ENCODE measurements around the gene PLEKHM2.
A peak's percentile ranks its signal among the peaks of the same experiment; 100 is the strongest.

PLEKHM2 gene

DNA sequence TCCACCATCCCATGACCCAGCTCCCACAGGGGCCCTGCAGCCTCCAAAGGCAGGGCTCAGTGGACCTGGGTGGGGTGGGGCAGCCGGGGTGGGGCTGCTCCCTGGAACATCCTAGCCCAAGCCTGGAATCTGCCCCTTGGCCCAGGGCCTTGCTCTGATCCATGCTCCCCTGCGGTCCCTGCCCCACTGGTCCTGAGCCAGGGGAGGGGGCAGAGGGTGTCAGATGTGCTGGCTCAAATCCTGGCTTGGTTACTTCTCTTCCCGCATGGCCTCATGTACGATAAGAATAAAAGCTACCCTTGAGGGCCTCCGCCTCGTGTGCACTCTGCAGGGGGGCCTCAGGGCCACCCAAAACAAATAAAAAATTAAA lies 52.8 kb downstream of the PLEKHM2 start:
- H3K4me1 ChIP-seq (ENCODE audit: control insufficient read depth, insufficient read depth, low read length): peaks cover 17% of the 10 kb centered on the region
- peaks cover 33% of the 10 kb centered on the region for H3K36me3 ChIP-seq (ENCODE audit: control insufficient read depth, insufficient read depth, low read length, severe bottlenecking)
- DNase-seq (ENCODE audit: low read depth): no peak
- no peak overlapping the region for H3K9ac ChIP-seq (ENCODE audit: low read length)
- no peak overlapping the region for H3K4me3 ChIP-seq (ENCODE audit: low read length)
- no peaks in the 10 kb centered on the region for H3K9me3 ChIP-seq (ENCODE audit: control insufficient read depth, low read length)
- no peaks in the 10 kb centered on the region for H3K27me3 ChIP-seq (replicated peaks; ENCODE audit: control insufficient read depth, insufficient read depth, low read length)

DNA sequence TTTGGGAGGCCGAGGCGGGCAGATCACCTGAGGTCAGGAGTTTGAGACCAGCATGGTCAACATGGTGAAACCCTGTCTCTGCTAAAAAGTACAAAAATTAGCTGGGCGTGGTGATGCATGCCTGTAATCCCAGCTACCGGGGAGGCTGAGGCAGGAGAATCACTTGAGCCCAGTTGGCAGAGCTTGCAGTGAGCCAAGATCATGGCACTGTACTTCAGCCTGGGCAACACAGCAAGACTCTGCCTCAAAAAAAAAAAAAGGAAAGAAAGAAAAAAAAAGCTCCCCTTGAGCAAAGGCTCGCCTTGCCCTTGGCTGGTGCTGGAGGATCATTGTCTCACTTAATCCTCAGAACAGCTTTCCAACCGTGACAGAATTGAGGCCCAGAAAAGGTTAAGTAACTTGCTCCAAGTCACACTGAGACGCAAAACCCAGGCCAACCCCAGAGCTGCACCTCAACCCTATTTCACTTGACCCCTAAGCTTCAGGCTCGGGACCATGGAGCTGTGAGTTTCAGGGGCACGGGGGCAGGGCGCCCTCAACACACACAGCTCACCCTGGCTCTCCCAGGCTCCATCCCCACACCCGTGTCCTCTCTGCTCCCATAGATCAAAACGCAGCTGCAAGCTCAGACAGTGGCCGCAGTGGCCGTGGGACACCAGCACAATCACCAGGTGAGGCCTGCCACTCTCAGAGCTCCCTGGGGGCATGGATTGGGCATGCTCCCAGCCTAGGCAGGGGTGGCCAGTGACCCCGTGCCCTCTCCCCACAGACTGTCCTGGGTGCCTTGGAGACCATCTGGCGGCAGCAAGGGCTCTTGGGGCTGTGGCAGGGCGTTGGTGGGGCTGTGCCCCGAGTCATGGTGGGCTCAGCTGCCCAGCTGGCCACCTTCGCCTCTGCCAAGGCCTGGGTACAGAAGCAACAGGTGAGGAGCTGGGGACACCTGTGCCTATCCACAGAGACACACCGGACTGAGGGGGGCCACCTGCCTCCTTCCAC lies 53.5 kb downstream of the PLEKHM2 start:
- DNase-seq (ENCODE audit: low read depth): no peak
- Histone ChIP-seq H3K4me3 (ENCODE audit: low read length) (no peak overlapping the region), H3K27me3 (replicated peaks; ENCODE audit: control insufficient read depth, insufficient read depth, low read length) (no peaks in the 10 kb centered on the region), H3K9me3 (ENCODE audit: control insufficient read depth, low read length) (no peaks in the 10 kb centered on the region), H3K9ac (ENCODE audit: low read length) (no peak overlapping the region), H3K36me3 (ENCODE audit: control insufficient read depth, insufficient read depth, low read length, severe bottlenecking) (peaks cover 25% of the 10 kb centered on the region), H3K4me1 (ENCODE audit: control insufficient read depth, insufficient read depth, low read length) (peaks cover 17% of the 10 kb centered on the region)

DNA sequence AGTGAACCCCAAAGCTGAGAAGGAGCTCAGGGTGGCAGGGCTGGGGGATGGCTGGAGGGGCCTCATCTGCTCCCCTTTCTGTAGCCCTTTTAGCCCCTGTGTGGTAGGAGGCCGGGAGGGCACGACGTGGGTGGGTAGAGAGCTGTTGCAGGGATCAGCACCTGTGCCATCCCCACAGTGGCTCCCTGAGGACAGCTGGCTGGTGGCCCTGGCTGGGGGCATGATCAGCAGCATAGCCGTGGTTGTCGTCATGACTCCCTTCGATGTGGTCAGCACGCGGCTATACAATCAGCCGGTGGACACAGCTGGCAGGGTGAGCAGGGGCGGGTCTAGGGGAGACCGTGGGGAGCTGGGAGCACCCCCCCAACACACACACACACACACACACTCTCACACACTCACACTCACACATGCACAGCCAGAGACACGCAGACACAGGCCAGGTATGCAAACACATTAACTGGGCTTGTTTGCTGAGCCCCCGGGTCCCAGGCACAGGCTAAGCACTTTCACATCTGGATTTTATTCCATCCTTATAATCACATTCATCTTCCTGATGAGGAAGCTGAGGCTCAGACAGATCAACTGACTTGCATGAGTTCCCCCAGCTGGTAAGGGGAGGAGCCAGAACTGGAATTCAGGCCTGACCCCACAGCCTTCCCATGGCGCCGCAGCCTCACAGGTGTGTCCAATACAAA lies 54.4 kb downstream of the PLEKHM2 start:
- no peaks in the 10 kb centered on the region for H3K27me3 ChIP-seq (replicated peaks; ENCODE audit: control insufficient read depth, insufficient read depth, low read length)
- no peak for DNase-seq (ENCODE audit: low read depth)
- no peaks in the 10 kb centered on the region for H3K9me3 ChIP-seq (ENCODE audit: control insufficient read depth, low read length)
- no peak overlapping the region for H3K4me3 ChIP-seq (ENCODE audit: low read length)
- H3K9ac ChIP-seq (ENCODE audit: low read length): no peak overlapping the region
- peaks cover 16% of the 10 kb centered on the region for H3K36me3 ChIP-seq (ENCODE audit: control insufficient read depth, insufficient read depth, low read length, severe bottlenecking)
- peaks cover 17% of the 10 kb centered on the region for H3K4me1 ChIP-seq (ENCODE audit: control insufficient read depth, insufficient read depth, low read length)

DNA sequence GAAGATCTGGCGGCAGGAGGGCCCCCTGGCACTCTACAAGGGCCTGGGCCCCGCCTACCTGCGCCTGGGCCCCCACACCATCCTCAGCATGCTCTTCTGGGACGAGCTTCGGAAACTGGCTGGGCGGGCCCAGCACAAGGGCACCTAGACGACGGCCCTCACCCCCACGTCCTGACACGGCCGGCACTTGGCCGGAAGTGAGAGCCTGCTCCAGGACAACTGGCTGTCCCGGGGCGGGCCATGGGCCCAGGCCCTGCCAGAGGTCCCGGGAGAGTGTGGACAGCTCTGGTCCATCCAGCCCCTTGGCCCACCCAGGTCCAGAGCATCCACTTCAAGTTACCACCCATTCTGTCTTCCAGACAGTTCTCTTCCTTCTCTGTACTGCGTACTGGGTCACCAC lies 55.1 kb downstream of the PLEKHM2 start:
- Histone ChIP-seq H3K36me3 (ENCODE audit: control insufficient read depth, insufficient read depth, low read length, severe bottlenecking) (peaks cover 9% of the 10 kb centered on the region), H3K4me1 (ENCODE audit: control insufficient read depth, insufficient read depth, low read length) (peaks cover 17% of the 10 kb centered on the region), H3K9ac (ENCODE audit: low read length) (no peak overlapping the region), H3K27me3 (replicated peaks; ENCODE audit: control insufficient read depth, insufficient read depth, low read length) (no peaks in the 10 kb centered on the region), H3K9me3 (ENCODE audit: control insufficient read depth, low read length) (no peaks in the 10 kb centered on the region), H3K4me3 (ENCODE audit: low read length) (no peak overlapping the region)
- no peak for DNase-seq (ENCODE audit: low read depth)

DNA sequence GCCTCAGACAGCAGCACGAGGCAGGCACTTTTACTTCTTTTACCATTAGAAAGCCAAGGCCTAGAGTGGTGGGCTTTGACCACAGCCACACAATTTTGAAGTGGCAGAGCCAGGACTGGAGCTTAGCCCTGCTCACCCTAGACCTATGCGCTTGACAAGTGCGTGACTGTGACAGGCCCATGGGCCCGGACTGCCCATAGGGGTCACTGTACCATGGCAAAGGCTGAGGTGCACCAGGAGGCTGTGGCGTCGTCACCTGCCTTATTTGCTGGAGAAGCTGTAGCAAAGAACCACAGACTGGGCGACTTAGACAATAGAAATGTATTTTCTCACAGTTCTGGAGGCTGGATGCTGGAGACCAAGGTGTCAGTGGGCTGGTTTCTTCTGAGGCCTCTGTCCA lies 55.6 kb downstream of the PLEKHM2 start:
- Histone ChIP-seq H3K9me3 (ENCODE audit: control insufficient read depth, low read length) (no peaks in the 10 kb centered on the region), H3K9ac (ENCODE audit: low read length) (no peak overlapping the region), H3K4me1 (ENCODE audit: control insufficient read depth, insufficient read depth, low read length) (peaks cover 14% of the 10 kb centered on the region), H3K36me3 (ENCODE audit: control insufficient read depth, insufficient read depth, low read length, severe bottlenecking) (peaks cover 4% of the 10 kb centered on the region), H3K4me3 (ENCODE audit: low read length) (no peak overlapping the region), H3K27me3 (replicated peaks; ENCODE audit: control insufficient read depth, insufficient read depth, low read length) (no peaks in the 10 kb centered on the region)
- no peak for DNase-seq (ENCODE audit: low read depth)

DNA sequence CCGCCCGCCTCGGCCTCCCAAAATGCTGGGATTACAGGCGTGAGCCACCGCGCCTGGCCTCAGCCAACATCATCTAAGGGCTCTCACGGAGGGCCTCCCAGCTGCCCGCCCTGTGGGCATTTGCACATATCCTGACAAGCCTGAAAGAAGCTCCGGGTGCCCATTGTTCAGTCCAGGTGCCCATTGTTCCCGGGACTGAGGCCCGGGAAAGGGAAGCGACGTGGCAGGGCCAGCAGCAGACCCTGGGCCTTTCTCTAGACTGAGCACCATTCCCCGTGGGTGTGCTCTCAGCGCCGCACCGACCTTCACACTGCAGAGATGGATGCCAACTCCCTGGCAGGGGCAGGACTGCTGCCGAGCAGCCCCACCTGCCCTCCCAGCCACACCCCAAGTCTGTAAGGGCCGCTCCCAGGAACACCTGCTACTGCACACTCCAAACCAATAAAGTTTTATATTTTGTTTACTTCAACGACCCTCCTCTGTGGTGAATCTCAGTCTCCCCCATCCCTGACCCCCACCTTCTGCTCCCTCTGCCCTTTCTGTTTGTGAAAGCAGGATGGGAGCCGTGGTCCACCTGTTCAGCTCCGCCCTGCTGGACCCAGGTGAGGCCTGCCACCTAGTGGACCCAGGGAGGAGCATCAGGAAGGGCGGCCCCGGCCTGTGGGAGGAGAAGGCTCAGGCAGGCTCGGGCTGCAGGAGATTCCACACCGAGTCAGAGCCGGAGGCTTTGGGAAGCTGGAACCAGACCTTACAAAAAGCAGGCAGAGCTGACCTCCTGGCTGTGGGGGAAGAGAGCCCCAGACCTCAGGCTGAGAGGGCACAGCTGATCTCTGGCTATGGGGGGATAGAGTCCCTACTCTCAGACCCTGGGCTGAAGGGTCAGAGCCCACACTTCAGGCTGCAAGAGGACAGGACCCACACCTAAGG lies 57.1 kb downstream of the PLEKHM2 start:
- H3K4me1 ChIP-seq (ENCODE audit: control insufficient read depth, insufficient read depth, low read length): peaks cover 7% of the 10 kb centered on the region
- H3K27me3 ChIP-seq (replicated peaks; ENCODE audit: control insufficient read depth, insufficient read depth, low read length): no peaks in the 10 kb centered on the region
- no peaks in the 10 kb centered on the region for H3K36me3 ChIP-seq (ENCODE audit: control insufficient read depth, insufficient read depth, low read length, severe bottlenecking)
- no peak overlapping the region for H3K4me3 ChIP-seq (ENCODE audit: low read length)
- DNase-seq (ENCODE audit: low read depth): peak; percentile 56
- H3K9me3 ChIP-seq (ENCODE audit: control insufficient read depth, low read length): no peaks in the 10 kb centered on the region
- no peak overlapping the region for H3K9ac ChIP-seq (ENCODE audit: low read length)

DNA sequence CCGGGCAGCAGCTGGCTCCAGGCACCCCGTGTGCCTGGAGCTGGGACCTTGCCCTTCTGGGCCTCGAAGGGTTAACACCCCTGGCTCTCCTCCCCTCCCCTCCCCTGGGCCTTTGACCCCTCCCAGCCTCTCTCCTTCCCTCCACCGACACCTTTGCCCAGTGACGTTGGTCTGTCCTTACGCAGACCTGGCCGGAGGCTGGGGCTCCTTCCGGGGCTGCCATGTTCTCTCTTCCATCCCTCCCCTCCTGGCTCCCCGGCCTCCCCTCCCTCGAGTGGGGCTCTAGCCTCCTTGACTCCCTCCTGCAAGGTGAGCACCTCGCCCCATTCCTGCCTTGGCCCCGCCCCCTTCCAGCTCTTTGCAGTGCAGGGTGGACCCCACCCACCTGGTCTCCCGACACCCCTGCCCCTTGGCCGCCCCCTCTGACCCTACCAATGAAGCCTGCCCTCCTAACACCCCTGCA lies 58.2 kb downstream of the PLEKHM2 start, which contains the start of gene TMEM82:
Gene TMEM82, plus strand, starts transcription at position 161 of the 463 bp plus-strand sequence. Its CDS starts 61 bp downstream, at position 222.
- no peak within 1 kb of the TSS for H3K9ac ChIP-seq (ENCODE audit: low read length)
- no peak for DNase-seq (ENCODE audit: low read depth)

DNA sequence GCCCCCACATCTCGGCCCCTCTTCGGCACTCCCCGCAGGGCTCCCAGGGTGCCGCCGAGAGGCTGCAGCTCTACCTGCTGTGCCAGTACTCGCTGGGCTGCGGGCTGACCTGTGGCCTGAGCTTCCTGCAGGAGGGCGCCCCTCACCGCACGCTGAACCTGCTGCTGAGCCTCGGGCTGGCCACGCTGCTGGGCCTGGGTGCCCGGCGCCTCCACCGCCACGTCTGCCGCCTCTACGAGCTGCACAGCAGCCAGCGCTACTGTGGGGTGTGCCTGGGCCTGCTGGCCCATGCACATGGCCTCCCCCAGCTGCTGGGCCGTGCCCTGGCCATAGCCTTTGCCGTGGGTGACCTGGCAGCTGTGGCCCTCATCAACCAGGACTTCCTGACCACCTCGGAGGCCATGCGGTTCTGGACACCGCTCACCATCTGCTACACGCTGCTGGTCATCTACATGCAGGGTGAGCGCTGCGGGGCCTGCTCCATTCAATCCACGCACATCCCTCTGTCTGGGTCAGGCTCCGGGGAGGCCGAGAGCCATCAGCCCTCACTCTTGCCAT lies 60.1 kb downstream of the PLEKHM2 start:
- no peaks in the 10 kb centered on the region for H3K36me3 ChIP-seq (ENCODE audit: control insufficient read depth, insufficient read depth, low read length, severe bottlenecking)
- DNase-seq (ENCODE audit: low read depth): no peak
- H3K9ac ChIP-seq (ENCODE audit: low read length): no peak overlapping the region
- no peaks in the 10 kb centered on the region for H3K27me3 ChIP-seq (replicated peaks; ENCODE audit: control insufficient read depth, insufficient read depth, low read length)
- H3K4me1 ChIP-seq (ENCODE audit: control insufficient read depth, insufficient read depth, low read length): no peaks in the 10 kb centered on the region
- H3K4me3 ChIP-seq (ENCODE audit: low read length): no peak overlapping the region
- no peaks in the 10 kb centered on the region for H3K9me3 ChIP-seq (ENCODE audit: control insufficient read depth, low read length)

More for the DNA sequence above, 58.2 kb downstream of the PLEKHM2 start, which contains the start of gene TMEM82:
- Histone ChIP-seq H3K36me3 (ENCODE audit: control insufficient read depth, insufficient read depth, low read length, severe bottlenecking) (no peaks in the 10 kb centered on the region), H3K4me1 (ENCODE audit: control insufficient read depth, insufficient read depth, low read length) (peaks cover 2% of the 10 kb centered on the region), H3K4me3 (ENCODE audit: low read length) (no peak within 1 kb of the TSS), H3K9me3 (ENCODE audit: control insufficient read depth, low read length) (no peaks in the 10 kb centered on the region), H3K27me3 (replicated peaks; ENCODE audit: control insufficient read depth, insufficient read depth, low read length) (no peaks in the 10 kb centered on the region)

DNA sequence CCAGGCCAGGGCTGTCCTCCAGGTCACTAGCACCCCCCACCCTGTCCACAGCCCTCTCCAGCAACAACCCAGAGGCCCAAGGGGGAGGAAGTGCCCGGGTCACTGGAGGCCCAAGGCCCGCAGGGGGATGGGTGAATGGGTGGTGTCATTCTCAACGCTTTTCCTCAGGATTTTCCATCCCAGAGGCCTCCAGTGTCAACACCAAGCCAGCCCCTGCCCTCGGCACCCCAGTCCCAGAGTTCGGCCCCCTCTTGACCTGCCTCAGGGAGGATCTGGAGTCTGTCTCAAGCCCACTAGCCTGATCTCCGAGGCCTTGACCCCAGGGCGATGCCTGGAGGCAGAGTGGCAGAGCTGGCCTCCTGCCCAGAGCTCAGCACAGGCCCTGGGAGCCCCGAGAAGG lies 63.3 kb downstream of the PLEKHM2 start:
- Histone ChIP-seq H3K4me1 (ENCODE audit: control insufficient read depth, insufficient read depth, low read length) (peaks cover 9% of the 10 kb centered on the region), H3K9me3 (ENCODE audit: control insufficient read depth, low read length) (no peaks in the 10 kb centered on the region), H3K36me3 (ENCODE audit: control insufficient read depth, insufficient read depth, low read length, severe bottlenecking) (no peaks in the 10 kb centered on the region), H3K27me3 (replicated peaks; ENCODE audit: control insufficient read depth, insufficient read depth, low read length) (no peaks in the 10 kb centered on the region), H3K4me3 (ENCODE audit: low read length) (no peak overlapping the region), H3K9ac (ENCODE audit: low read length) (no peak overlapping the region)
- no peak for DNase-seq (ENCODE audit: low read depth)

DNA sequence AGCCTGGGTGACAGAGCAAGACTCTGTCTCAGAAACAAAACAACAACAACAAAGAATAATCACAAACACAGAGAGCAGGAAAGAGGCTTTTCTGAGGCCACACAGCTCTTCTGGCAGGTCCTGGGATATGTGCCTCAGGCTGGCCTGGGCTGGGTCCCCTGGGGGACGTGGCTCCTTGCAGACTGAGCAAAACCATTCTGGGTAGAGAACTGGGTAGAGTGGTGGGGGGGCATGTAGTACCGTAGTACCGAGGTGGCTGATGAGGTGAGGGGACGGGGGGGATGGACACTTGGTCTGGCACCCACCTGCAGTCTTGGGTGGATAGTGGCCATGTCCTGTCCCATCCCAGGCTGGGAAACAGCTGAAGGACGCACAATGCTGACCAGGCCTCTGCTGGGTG lies 64.1 kb downstream of the PLEKHM2 start:
- H3K27me3 ChIP-seq (replicated peaks; ENCODE audit: control insufficient read depth, insufficient read depth, low read length): no peaks in the 10 kb centered on the region
- H3K4me1 ChIP-seq (ENCODE audit: control insufficient read depth, insufficient read depth, low read length): peaks cover 9% of the 10 kb centered on the region
- no peak overlapping the region for H3K4me3 ChIP-seq (ENCODE audit: low read length)
- H3K9ac ChIP-seq (ENCODE audit: low read length): no peak overlapping the region
- H3K36me3 ChIP-seq (ENCODE audit: control insufficient read depth, insufficient read depth, low read length, severe bottlenecking): no peaks in the 10 kb centered on the region
- no peak for DNase-seq (ENCODE audit: low read depth)
- H3K9me3 ChIP-seq (ENCODE audit: control insufficient read depth, low read length): no peaks in the 10 kb centered on the region
